Measurements from ENCODE around the gene THSD1.

- TF ChIP-seq EP300 (IDR thresholded peaks at IDR 0.05) (no peak), CTCF (IDR thresholded peaks at IDR 0.05) (no peak), POLR2A (IDR thresholded peaks at IDR 0.05) (no peak)
These were observed 44.7 kb downstream of the THSD1 start for GRCh38 chr13:52361225-52361624.

All from ovary (tissue), 3 donors.